Breast epithelium (tissue), 4 donors: ENCODE data around the gene PRSS8. TPM values are rescaled to one million over a fixed set of nuclear protein-coding genes. Genes with fewer than 3 reads are reported as not detected.

Source experiments
- DNase-seq, 2 donors: peaks; one replicate each; pipeline ENCODE4 v3.0.0-alpha.2; 2019; ENCODE audit warnings: low spot score in 2 of 2
- H3K27ac ChIP-seq, 2 donors: fragments of 200-600 bp; sonication (generic) in 1 of 2; one replicate each; pipeline ENCODE4 v1.5.1; 2016 to 2019; ENCODE audit warnings: mild to moderate bottlenecking in 1 of 2
- H3K27me3 ChIP-seq, 2 donors: fragments of 200-600 bp; sonication (generic) in 1 of 2; one replicate each; pipeline versions ENCODE4 v1.5.1 to v1.6.0; 2017 to 2019; ENCODE audit warnings: control low read depth in 1 of 2, mild to moderate bottlenecking in 1 of 2
- H3K36me3 ChIP-seq: fragments of 200-600 bp; one replicate; pipeline ENCODE4 v1.5.1; 2019
- H3K4me1 ChIP-seq, 2 donors: fragments of 200-600 bp; sonication (generic); one replicate each; pipeline ENCODE4 v1.5.1; 2016 to 2019; ENCODE audit warnings: control low read depth in 1 of 2
- H3K4me3 ChIP-seq, 3 donors: fragments of 200-600 bp; sonication (generic); 1 replicate in 2 of 3; 2 replicates in 1 of 3; pipeline ENCODE4 v1.5.1; 2016 to 2019; ENCODE audit warnings: mild to moderate bottlenecking in 3 of 3, moderate library complexity in 2 of 3
- H3K9me3 ChIP-seq, 2 donors: fragments of 200-600 bp; sonication (generic) in 1 of 2; one replicate each; pipeline ENCODE4 v1.5.1; 2016 to 2019; ENCODE audit warnings: control low read depth in 1 of 2
- CTCF ChIP-seq, 3 donors: fragments of 450-650 bp; IDR thresholded peaks; one replicate each; pipeline ENCODE4 v1.5.1; 2016 to 2017; ENCODE audit warnings: antibody characterized with exemption in 3 of 3, mild to moderate bottlenecking in 3 of 3, moderate library complexity in 3 of 3
- POLR2A ChIP-seq: fragments of 450-650 bp; IDR thresholded peaks from one replicate; pipeline ENCODE4 v1.6.1; 2016; ENCODE audit warnings: antibody characterized with exemption, mild to moderate bottlenecking, moderate library complexity
- POLR2AphosphoS5 ChIP-seq, 3 donors: sonication (generic); formaldehyde crosslinking; IDR thresholded peaks; one replicate each; pipeline ENCODE4 v1.6.1; 2017; ENCODE audit warnings: antibody characterized with exemption in 3 of 3
- intact Hi-C: fragments of 100-400 bp; cut with DNase I; formaldehyde crosslinking; loops from one replicate; pipeline ENCODE4 v1.15.1; 2023; ENCODE audit warnings: low total_unique reads
- total RNA-seq, 3 donors: library from RNA; depleted of rRNA; stranded (reverse); fragments of >200 nt; gene quantifications; one replicate each; pipeline ENCODE4 v1.1.0, GENCODE V29; 2016

Gene PRSS8
- total RNA-seq, 3 donors from 2014 or later, result 23.6 to 54.4 TPM; not detected in 1

- Histone ChIP-seq H3K27me3 (no peaks in the 10 kb centered on the region), H3K36me3 (no peaks in the 10 kb centered on the region), H3K4me3 (no peak overlapping the region), H3K9me3 (no peaks in the 10 kb centered on the region), H3K27ac (peak overlapping the region; percentile 95), H3K4me1 (peaks cover 4 to 54% of the 10 kb centered on the region in 2 donors)
- intact Hi-C loops, result no loop called here
- DNase-seq, result no peak
- TF ChIP-seq POLR2A (no peak), POLR2AphosphoS5 (IDR thresholded peaks at IDR 0.05) (no peak), CTCF (IDR thresholded peaks at IDR 0.05) (no peak)
These were observed 3.1 kb downstream of the PRSS8 start for GRCh38 chr16:31132303-31132979.

GRCh38 chr16:31131841-31132271 lies 3.7 kb downstream of the PRSS8 start:
- no peaks in the 10 kb centered on the region for H3K27me3 ChIP-seq
- H3K4me3 ChIP-seq, result no peak overlapping the region
- no peaks in the 10 kb centered on the region for H3K36me3 ChIP-seq
- intact Hi-C loops, result no loop called here
- peaks cover 4 to 58% of the 10 kb centered on the region in 2 donors for H3K4me1 ChIP-seq
- H3K9me3 ChIP-seq, result no peaks in the 10 kb centered on the region
- TF ChIP-seq CTCF (IDR thresholded peaks at IDR 0.05) (no peak), POLR2A (no peak), POLR2AphosphoS5 (IDR thresholded peaks at IDR 0.05) (no peak)
- H3K27ac ChIP-seq, result peak overlapping the region; percentile 95
- no peak for DNase-seq

- H3K4me1 ChIP-seq, result peaks cover 4 to 58% of the 10 kb centered on the region in 2 donors
- TF ChIP-seq POLR2AphosphoS5 (IDR thresholded peaks at IDR 0.05) (no peak), POLR2A (no peak), CTCF (IDR thresholded peaks at IDR 0.05) (no peak)
- no peaks in the 10 kb centered on the region for H3K27me3 ChIP-seq
- intact Hi-C loops, result no loop called here
- peak overlapping the region; percentile 95 for H3K27ac ChIP-seq
- H3K4me3 ChIP-seq, result no peak overlapping the region
- DNase-seq, result no peak
- H3K9me3 ChIP-seq, result no peaks in the 10 kb centered on the region
- no peaks in the 10 kb centered on the region for H3K36me3 ChIP-seq
These were observed 4.1 kb downstream of the PRSS8 start for GRCh38 chr16:31131416-31131815.

GRCh38 chr16:31130899-31131298 lies 4.6 kb downstream of the PRSS8 start:
- TF ChIP-seq POLR2AphosphoS5 (IDR thresholded peaks at IDR 0.05) (peak; percentile 17 to 85 (median 26)), POLR2A (no peak)
- peak overlapping the region in 1 of 3 donors; percentile 40 for H3K4me3 ChIP-seq
- H3K27ac ChIP-seq, result peak overlapping the region; percentile 95
- intact Hi-C loops, result no loop called here
- no peaks in the 10 kb centered on the region for H3K27me3 ChIP-seq
- peak; percentile 95 to 97 for DNase-seq
- H3K4me1 ChIP-seq, result peaks cover 4 to 55% of the 10 kb centered on the region in 2 donors
- no peaks in the 10 kb centered on the region for H3K9me3 ChIP-seq
- H3K36me3 ChIP-seq, result no peaks in the 10 kb centered on the region

- intact Hi-C loops, result no loop called here
These were observed 5.1 kb downstream of the PRSS8 start for GRCh38 chr16:31130336-31130891.

More at GRCh38 chr16:31130336-31130891, 5.1 kb downstream of the PRSS8 start:
- H3K4me3 ChIP-seq, result peak overlapping the region in 2 of 3 donors; percentile 21 to 40
- no peak for DNase-seq
- peak overlapping the region; percentile 95 for H3K27ac ChIP-seq
- no peaks in the 10 kb centered on the region for H3K36me3 ChIP-seq
- TF ChIP-seq CTCF (IDR thresholded peaks at IDR 0.05) (no peak), POLR2AphosphoS5 (IDR thresholded peaks at IDR 0.05) (no peak), POLR2A (no peak)
- H3K27me3 ChIP-seq, result no peaks in the 10 kb centered on the region
- H3K4me1 ChIP-seq, result peaks cover 4 to 53% of the 10 kb centered on the region in 2 donors
- no peaks in the 10 kb centered on the region for H3K9me3 ChIP-seq
